Measurements from ENCODE around the gene PHACTR4.
"Not testable (repeated sequence)": the region's sequence is repeated elsewhere in the genome, so short reads cannot be mapped to it uniquely, and the experiment has no call there.

Gene PHACTR4

DNA sequence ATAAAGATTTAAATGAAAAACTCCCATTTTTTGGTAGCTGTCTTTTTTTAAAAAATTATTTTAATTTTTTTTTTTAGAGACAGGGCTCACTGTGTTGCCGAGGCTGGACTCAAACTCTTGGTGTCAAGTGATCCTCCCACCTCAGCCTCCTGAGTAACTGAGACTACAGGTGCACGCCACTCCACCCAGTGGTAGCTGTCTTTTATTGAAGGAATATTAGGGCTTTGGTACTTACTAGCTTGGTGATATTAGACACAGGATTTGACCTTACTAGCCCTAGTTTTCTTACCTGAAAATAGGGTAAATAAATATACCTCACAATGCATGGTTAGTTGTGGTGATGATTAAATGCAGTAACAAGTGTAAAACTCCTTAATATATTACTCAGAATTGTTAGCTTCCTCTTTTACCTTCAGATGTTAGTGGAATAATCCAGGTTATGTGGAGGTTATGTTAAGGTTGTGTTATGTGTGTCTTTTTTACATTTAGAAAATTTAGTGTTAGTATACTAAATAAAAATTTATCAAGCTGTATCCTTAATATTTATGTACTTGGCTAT lies 66.8 kb downstream of the PHACTR4 start:
- no peak for DNase-seq (ENCODE audit: low spot score)

DNA sequence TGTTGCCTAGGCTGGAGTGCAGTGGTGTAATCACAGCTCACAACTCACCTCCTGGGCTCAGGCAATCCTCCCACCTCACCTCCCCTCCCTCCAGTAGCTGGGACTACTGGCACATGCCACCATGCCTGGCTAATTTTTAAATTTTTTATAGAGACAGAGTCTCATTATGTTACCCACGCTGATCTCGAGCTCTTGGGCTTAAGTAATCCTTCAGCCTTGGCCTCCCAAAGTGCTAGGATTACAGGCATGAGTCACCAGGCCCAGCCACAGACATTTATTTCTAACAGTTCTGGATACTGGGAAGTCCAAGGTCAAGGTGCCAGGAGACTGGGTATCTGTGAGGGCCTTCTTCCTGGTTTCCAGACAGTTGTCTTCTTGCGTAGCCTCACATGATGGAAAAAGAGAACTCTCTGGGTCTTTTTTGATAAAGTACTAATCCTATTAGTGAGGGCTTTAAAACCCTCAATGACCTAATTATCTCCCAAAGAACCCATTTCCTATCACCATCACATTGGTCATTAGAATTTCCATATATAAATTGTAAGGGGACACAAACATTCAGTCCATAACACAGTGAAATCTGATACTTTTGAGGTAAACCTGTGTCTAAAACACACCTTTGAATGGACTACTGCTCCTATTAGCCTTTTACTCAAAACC lies 67.9 kb downstream of the PHACTR4 start:
- DNase-seq (ENCODE audit: low spot score): no peak

DNA sequence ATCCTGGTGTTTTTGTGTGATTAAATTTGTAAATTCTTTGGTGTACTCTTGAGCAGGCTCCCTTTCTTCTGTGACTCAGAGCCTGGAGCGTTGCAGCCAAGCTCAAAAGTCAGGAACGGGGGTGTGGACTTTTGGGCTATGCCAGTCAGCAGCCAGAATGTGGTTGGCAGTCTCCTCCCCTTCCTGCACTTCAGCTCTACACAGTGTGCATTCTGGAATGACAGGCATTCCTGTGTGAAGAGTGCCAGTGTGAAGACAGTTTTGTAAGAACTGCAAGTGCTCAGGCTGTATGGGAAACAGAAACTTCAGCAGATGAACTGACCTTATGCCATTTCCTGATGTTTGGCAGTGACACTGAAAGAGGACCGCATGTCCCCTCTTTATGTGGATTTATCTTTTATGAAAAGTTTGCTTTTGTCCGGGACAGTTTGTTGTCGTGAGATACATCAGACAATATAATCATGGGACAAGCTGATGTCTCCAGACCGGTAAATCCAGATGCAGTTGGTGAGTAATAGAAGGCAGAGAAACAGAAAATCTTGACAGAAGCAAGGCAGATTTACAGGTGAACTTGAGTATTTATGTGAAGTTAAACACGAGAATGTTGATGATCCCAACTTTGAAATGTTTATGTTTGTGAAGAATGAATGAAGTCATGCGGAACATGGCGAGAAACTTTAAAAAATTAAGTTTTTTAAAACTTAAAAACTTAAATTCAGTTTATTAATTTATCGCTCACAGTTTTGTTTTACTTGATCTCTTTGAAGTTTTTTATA lies 68.6 kb downstream of the PHACTR4 start:
- peak; percentile 20 for DNase-seq (ENCODE audit: low spot score)

DNA sequence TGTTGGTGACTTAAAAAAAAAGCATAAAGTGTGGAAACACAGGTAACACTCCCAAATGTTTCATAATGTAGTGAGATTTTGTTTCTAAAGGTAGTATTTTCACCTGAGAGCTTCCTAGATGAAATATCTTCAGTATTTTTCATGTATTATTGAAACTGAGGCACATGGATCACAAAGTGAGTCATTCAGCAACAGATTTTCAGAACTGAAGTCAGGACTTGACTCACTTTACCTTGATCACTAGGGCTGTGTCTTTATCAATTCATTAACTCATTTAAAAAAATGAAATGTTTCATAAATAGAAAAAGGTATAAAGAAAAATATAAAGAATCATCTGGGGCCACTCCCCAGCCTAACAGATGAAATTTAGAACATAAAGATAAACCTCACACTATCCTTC lies 69.8 kb downstream of the PHACTR4 start:
- DNase-seq (ENCODE audit: low spot score): no peak

DNA sequence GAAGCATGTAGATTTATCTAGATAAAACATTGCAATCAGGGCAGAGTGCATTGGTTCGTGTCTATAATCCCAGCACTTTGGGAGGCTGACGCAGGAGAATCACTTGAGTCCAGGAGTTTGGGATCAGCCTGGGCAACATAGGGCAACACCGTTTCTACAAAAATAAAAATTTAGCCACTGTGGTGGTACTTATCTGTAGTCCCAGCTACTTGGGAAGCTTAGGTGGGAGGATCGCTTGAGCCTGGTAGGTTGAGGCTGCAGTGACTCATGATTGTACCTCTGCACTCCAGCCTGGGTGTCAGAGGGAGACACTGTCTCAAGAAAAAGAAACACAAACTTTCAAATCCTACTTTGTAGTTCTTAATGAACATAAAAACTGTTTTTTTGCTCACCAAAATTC lies 72.1 kb downstream of the PHACTR4 start:
- DNase-seq (ENCODE audit: low spot score): no peak

DNA sequence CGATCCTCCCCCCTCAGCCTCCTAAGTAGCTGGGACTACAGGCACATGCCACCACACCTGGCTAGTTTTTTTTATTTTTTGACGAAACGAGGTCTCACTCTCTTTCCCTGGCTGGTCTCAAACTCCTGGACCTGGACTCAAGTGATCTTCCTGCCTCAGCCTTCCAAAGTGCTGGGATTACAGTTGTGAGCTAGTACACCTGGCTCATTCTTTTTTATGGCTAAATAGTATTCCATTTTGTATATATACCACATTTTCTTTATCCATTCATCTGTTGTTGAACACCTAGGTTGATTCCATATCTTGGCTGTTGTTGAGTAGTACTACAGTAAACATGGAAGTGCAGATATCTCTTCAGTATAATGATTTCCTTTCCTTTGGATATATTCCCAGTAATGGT lies 74.0 kb downstream of the PHACTR4 start:
- DNase-seq (ENCODE audit: low spot score): no peak

DNA sequence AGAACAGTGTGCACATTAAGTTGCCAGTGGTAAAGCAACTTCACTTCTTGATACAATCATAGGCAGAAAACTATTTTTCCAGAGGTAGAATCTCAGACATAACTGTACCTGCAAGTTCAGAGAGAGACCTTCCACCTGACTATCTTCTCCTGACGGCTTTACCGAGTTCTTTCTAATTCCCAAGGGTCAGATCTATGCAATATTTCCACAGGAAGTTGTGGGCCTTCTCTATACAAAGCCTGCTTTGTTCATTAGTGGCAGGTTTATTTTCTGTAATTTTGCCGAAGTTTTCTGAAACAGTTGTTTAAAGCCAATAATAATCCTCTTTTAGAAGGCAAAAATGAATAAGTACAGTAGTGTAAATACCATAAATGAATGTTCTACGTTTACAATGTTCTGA lies 78.1 kb downstream of the PHACTR4 start:
- DNase-seq (ENCODE audit: low spot score): no peak

DNA sequence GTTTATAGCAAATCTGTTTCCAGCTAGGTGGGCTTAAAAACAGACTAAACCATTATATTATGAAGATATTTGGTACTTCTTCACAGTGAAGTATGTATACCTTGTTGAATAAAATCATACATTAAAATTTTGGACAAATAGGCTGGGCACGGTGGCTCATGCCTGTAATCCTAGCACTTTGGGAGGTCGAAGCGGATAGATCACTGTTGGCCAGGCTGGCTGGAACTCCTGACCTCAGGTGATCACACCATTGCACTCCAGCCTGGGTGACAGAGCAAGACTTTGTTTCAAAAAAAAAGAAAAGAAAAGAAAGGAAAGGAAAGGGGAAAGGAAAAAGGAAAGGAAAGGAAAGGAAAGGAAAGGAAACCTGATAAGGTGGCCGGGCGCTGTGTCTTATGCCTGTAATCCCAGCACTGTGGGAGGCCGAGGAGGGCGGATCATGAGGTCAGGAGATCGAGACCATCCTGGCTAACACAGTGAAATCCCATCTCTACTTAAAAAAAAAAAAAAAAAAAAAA lies 78.6 kb downstream of the PHACTR4 start:
- DNase-seq (ENCODE audit: low spot score): not testable (repeated sequence)

DNA sequence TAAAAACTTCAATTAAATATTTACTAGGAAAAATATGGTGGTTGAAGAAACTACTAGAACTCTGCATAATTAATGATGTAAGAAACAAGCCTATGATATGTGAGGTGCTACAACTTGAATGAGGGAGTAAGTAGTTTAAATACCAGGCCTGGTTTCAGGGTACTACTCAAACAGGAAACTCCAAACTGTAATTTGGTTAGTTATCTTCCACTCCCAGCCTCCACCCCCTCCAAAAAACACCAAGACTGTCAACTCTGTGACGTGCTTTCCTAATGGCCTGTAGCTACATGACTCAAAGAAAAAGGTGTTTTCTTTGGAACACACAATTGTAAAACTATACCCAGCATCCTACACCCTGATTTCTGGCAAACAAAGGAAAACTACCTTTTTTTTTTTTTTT lies 80.4 kb downstream of the PHACTR4 start:
- no peak for DNase-seq (ENCODE audit: low spot score)

DNA sequence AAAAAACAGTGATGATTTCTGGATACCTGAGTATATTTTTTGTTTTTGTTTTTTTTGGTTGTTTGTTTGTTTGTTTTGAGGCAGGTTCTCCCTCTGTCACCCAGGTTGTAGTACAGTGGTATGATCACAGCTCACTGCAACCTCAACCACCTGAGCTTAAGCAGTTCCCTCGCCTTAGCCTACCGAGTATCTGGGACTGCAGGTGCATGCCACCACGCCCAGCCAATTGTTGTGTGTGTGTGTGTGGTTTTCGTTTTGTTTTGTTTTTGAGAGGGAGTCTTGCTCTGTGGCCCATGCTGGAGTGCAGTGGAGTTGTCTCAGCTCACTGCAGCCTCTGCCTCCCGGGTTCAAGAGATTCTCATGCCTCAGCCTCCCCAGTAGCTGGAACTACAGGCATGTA lies 81.0 kb downstream of the PHACTR4 start:
- DNase-seq (ENCODE audit: low spot score): no peak

DNA sequence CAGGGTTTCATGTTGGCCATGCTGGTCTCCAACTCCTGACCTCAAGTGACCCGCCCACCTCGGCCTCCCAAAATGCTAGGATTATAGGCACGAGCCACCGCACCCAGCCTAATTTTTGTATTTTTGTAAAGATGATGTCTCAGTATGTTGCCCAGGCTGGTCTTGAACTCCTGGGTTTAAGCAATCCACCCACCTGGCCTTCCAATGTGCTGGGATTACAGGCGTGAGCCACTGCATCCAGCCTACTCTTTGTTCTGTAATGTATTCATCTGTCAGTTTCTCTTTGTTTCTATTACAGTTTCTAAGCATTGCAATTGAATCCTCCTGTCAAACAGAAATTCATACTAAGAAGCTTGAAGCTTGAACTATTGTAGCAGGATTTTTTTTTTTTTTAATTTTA lies 81.5 kb downstream of the PHACTR4 start:
- no peak for DNase-seq (ENCODE audit: low spot score)

DNA sequence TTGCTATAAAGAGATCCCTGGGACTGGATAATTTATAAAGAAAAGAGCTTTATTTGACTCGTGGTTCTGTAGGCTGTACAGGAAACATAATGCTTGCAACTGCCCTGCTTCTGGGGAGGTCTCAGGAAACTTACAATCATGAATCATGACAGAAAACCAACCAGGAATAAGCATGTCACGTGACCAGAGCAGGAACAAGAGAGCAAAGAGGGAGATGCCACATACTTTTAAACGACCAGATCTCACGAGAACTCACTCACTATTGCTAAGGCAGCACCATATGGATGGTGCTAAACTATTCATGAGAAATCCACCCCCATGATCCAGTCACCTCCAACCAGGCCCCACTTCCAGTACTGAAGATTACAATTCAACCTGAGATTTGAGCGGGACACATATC lies 86.5 kb downstream of the PHACTR4 start:
- DNase-seq (ENCODE audit: low spot score): no peak

DNA sequence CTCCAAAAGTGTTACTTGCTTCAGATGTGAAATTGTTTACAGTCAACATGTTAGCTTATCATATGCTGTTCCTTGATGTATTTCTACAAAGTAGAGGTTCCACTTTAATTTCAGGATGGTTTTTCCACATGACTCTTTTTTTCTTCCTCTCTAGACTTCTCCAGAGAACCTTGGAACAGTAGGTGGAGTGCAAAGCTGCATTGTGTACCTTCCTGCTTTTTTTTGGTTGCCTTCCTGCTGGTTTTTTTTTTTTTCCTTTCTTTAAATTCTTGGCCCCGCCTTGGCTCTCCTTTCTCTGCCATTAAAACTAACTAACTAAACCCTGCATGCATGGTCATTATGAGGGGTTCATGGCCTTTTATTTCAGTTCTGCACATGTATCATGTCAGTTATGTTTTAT lies 88.1 kb downstream of the PHACTR4 start:
- no peak for DNase-seq (ENCODE audit: low spot score)

DNA sequence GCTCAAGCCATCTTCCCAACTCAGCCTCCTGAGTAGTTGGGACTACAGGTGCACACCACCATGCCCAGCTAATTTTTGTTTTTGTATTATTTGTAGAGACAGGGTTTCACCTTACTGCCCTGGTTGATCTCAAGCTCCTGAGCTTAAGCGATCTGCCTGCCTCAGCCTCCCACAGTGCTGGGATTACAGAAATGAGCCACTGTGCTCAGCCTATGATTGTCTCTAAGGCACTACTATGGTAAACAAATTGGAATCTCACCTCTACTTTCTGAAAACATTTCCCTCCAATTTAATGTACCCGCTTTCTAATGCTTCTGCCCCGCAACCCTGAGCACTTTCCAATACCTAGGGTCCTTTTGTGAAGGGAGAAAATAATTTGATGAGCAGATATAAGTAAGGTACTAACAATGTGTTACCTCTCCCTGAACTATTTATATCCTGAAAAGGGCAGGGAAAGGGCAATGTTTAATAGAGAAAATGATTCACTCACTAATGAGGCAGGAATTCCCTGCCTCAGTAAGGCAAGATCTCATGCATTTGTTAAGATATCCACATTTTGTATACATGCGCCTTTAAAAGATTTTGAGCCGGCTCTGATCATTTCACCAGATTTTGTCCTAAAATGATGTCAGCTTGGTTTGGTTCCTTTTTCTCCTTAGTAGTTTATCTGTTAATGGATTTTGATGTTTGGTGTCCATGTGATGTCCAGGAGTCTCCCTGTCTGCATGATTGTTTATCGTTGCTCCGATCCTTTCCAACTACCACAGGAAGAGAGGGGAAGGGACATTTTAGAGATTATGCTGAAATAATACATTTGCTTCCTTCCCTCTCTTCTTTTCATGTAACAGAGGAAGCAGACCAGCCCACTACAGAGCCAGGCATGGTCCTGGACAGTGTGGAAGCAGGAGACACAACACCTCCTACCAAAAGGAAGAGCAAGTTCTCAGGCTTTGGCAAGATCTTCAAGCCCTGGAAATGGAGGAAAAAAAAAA lies 89.0 kb downstream of the PHACTR4 start:
- no peak for DNase-seq (ENCODE audit: low spot score)

DNA sequence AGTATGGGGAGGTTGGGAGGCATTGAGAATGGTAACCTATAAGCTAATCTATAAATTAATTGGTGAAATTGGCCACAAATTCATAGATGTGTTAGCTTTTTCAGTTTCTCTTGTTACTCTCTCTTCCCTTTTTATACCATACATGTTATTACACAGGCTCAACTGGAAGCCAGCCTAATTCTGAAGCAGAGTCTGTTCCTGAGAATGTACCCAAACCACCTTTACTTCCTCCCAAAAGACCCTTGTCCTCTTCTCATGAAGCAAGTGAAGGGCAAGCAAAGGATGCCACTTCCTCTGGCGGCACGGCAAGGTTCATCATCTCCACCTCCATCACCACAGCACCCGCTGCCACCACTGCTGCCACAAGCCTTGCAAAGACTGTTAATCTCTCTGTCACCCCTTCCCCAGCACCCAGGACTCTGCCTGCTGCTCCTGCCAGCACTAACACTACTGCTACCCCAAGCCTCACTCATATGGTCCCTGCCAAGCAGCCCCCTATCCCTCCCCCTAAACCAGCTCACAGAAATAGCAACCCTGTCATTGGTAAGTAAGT lies 96.8 kb downstream of the PHACTR4 start:
- DNase-seq (ENCODE audit: low spot score): no peak

DNA sequence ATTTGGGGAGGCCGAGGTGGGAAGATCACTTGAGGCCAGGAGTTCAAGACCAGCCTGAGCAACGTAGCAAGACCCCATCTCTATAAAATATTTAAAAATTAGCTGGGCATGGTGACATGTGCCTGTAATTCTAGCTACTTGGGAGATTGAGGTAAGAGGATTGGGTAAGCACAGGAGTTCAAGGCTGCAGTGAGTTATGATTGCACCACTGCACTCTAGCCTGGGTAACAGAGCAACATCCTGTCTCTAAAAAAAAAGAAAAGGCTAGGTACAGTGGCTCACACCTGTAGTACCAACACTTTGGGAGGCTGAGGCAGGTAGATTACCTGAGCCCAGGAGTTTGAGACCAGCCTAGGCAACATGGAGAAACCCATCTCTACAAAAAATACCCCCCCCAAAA lies 100.6 kb downstream of the PHACTR4 start:
- no peak for DNase-seq (ENCODE audit: low spot score)

DNA sequence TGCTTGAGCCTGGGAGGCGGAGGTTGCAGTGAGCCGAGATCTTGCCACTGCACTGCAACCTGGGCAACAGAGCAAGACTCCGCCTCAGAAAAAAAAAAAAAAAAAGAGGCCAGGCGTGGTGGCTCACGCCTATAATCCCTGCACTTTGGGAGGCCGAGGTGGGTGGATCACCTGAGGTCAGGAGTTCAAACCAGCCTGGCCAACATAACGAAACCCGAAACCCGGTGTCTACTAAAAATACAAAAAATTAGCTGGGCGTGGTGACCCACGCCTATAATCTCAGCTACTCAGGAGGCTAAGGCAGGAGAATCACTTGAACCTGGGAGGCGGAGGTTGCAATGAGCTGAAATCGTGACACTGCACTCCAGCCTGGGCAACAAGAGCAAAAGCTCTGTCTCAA lies 110.0 kb downstream of the PHACTR4 start:
- not testable (repeated sequence) for DNase-seq (ENCODE audit: low spot score)

DNA sequence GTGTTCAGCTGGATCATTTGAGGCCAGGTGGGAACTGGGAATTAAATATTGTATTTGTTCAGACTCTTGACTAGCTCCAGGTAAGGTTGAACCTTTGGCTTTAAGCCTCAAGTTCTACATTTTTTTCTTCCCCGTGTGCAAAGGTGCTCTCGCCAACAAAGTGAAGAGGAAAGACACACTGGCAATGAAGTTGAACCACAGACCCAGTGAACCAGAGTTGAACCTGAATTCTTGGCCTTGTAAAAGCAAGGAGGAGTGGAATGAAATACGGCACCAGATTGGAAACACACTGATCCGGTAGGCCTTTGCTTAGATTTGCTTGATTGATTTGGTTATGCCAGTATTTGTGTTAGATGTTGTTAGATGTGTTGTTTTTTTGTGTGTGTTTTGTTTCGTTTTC lies 110.8 kb downstream of the PHACTR4 start:
- no peak for DNase-seq (ENCODE audit: low spot score)

DNA sequence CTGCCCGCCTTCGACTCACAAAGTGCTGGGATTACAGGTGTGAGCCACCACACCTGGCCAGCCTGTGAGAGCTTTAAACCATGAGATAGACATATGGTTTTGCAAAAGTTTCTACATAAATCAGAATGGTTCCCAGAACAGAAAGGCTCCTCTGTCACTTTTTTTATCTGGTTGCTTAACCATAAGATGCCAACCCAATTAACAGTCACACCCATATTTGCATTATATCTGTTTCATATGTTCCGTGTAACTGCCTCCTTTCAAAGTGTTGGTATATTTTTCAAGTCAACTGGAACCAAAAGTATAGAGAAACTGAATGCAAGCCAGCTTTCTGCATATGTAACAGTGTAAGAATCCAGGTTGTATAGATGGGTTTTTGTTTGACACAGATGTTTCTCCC lies 112.6 kb downstream of the PHACTR4 start:
- no peak for DNase-seq (ENCODE audit: low spot score)

DNA sequence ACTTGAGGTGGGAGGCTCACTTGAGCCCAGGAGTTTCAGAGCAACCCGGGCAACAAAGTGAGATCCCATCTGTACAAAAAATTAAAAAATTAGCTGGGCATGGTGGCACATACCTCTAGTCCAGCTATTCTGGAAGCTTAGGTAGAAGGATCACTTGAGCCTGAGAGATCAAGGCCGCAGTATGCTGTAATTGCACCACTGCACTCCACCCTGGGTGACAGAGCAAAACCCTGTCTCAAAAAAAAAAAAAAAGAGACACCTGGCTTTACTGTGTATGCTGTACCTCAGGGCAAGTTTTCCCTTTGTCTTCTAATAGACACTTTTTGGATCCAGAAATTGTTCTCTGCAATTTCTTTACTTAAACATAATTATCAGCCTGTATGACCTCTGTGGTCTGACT lies 113.2 kb downstream of the PHACTR4 start:
- no peak for DNase-seq (ENCODE audit: low spot score)

DNA sequence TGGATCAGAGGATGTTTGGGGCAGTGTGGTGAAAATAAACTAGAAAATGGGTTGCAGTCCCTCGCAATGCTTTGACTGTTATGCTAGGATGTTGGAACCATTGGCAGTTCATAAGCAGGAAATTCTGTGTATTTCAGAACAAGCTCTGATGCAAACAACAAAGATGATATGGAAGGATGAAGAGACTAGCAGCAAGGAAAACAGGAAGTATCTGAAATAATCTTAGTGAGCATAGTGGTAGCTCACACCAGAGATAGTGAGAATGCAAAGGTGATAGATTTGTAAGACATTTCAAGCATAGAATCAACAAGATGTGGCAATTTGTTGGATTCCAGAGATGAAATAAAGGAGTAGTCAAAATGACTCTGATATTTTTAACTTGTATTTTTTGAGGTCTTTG lies 125.2 kb downstream of the PHACTR4 start:
- no peak for DNase-seq (ENCODE audit: low spot score)

DNA sequence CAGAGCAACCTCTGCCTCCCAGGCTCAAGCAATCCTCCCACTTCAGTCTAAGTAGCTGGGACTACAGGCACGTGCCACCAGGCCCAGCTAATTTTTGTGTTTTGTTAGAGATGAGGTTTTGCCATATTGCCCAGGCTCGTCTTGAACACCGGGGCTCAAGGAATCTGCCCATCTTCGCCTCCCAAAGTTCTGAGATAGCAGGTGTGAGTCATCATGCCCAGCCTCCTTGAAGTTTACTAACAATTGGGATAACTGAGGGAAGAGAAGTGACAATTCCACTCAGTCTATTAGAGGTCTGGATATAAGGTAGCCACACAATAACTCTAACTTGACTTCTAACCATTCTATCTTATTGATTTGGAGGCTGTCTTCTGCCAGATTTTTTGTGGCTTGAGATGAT lies 130.0 kb downstream of the PHACTR4 start:
- DNase-seq (ENCODE audit: low spot score): no peak
